ENCODE measurements around the gene ACAD9. TPM values are rescaled to one million over a fixed set of nuclear protein-coding genes. Genes with fewer than 3 reads are reported as not detected.

ACAD9 gene
- total RNA-seq, 6 experiments from 2014 or later, result 28.5 to 36.9 (median 28.9) TPM

- DNase-seq, result no peak
- intact Hi-C loops (cut with DNase I), result no loop called here
- 79% methylated on average over 2 of the region's 4 CpGs for WGBS (ENCODE audit: insufficient coverage, low coverage, low lambda C conversion rate, missing lambda C conversion rate)
- TF ChIP-seq CTCF (IDR thresholded peaks at IDR 0.05), result no peak
- TF ChIP-seq POLR2A (IDR thresholded peaks at IDR 0.05), result no peak
- H3K27ac ChIP-seq, result no peak overlapping the region
- no peak for ATAC-seq
- H3K27me3 ChIP-seq, result no peaks in the 10 kb centered on the region
- no peaks in the 10 kb centered on the region for H3K4me1 ChIP-seq
- H3K4me3 ChIP-seq, result no peak overlapping the region
- H3K9me3 ChIP-seq, result no peaks in the 10 kb centered on the region
- no peaks in the 10 kb centered on the region for H3K36me3 ChIP-seq
Measured at GRCh38 chr3:128867200-128868125, 12.0 kb upstream of the ACAD9 start.

GRCh38 chr3:128870347-128870746 is 9.1 kb upstream of the ACAD9 start:
- ATAC-seq (no peak), DNase-seq (no peak)
- no peaks in the 10 kb centered on the region for H3K4me1 ChIP-seq
- intact Hi-C loops (cut with DNase I), result no loop called here
- H3K4me3 ChIP-seq, result no peak overlapping the region
- no peak overlapping the region for H3K27ac ChIP-seq
- no CpG with 5 or more reads among the region's 4 CpGs for WGBS (ENCODE audit: insufficient coverage, low coverage, low lambda C conversion rate, missing lambda C conversion rate)
- TF ChIP-seq POLR2A (IDR thresholded peaks at IDR 0.05), result no peak
- no peak for TF ChIP-seq CTCF (IDR thresholded peaks at IDR 0.05)
- H3K36me3 ChIP-seq, result no peaks in the 10 kb centered on the region
- no peaks in the 10 kb centered on the region for H3K27me3 ChIP-seq
- H3K9me3 ChIP-seq, result no peaks in the 10 kb centered on the region

GRCh38 chr3:128872282-128872681 is 7.1 kb upstream of the ACAD9 start:
- Histone ChIP-seq H3K27me3 (no peaks in the 10 kb centered on the region), H3K4me3 (no peak overlapping the region), H3K36me3 (no peaks in the 10 kb centered on the region), H3K27ac (no peak overlapping the region), H3K4me1 (no peaks in the 10 kb centered on the region), H3K9me3 (no peaks in the 10 kb centered on the region)
- intact Hi-C loops (cut with DNase I), result no loop called here
- DNase-seq (no peak), ATAC-seq (no peak)
- WGBS (ENCODE audit: insufficient coverage, low coverage, low lambda C conversion rate, missing lambda C conversion rate), result 80% methylated on average over 3 of the region's 4 CpGs
- no peak for TF ChIP-seq POLR2A (IDR thresholded peaks at IDR 0.05)
- no peak for TF ChIP-seq CTCF (IDR thresholded peaks at IDR 0.05)

GRCh38 chr3:128872744-128873143 is 6.7 kb upstream of the ACAD9 start:
- Histone ChIP-seq H3K27me3 (no peaks in the 10 kb centered on the region), H3K4me1 (no peaks in the 10 kb centered on the region), H3K4me3 (no peak overlapping the region), H3K27ac (no peak overlapping the region), H3K9me3 (no peaks in the 10 kb centered on the region), H3K36me3 (no peaks in the 10 kb centered on the region)
- DNase-seq (no peak), ATAC-seq (no peak)
- no peak for TF ChIP-seq CTCF (IDR thresholded peaks at IDR 0.05)
- TF ChIP-seq POLR2A (IDR thresholded peaks at IDR 0.05), result no peak
- WGBS (ENCODE audit: insufficient coverage, low coverage, low lambda C conversion rate, missing lambda C conversion rate), result 82% methylated on average over 8 of the region's 8 CpGs
- intact Hi-C loops (cut with DNase I), result no loop called here
